ENCODE measurements around the gene IDH2. TPM values are rescaled to one million over a fixed set of nuclear protein-coding genes. Genes with fewer than 3 reads are reported as not detected.

Gene IDH2
- total and polyA plus RNA-seq, 2 of the 13 experiments (the other 11 are each of a cell fraction or from before 2014, with no cell fraction given), result 121 to 145 TPM

DNA sequence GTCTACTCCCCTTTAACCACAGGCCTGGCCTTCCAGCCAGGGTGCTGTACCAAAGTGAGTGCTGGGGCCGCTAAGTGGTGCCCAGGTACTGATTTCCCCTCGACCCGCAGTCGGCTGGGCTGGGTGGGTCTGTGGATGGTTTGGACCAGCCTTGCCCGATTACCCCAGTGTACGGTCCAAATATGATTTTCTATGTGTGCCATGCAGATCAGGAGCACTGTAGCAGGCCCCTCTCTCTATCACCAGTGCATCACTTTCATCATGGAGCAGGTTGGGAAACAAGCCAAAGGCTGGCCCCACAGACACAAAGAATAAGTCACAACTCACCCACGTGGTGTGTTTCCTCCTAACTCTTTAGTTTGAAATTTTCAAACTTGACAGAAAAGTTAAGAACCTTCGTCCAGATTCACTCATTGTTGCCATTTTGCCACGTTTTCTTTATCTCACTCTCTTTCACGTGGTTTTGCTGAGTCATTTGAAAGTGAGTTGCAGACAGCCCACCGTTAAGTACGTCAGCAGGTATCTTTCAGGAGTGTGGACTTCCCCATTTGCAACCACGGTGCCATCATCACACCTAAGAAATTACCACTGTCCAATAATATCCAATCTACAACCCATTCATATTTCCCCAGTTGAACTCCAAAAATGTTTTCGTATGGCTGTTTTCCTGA, 64.2 kb downstream of the IDH2 start (continued):
- TF ChIP-seq, protein P1, sequence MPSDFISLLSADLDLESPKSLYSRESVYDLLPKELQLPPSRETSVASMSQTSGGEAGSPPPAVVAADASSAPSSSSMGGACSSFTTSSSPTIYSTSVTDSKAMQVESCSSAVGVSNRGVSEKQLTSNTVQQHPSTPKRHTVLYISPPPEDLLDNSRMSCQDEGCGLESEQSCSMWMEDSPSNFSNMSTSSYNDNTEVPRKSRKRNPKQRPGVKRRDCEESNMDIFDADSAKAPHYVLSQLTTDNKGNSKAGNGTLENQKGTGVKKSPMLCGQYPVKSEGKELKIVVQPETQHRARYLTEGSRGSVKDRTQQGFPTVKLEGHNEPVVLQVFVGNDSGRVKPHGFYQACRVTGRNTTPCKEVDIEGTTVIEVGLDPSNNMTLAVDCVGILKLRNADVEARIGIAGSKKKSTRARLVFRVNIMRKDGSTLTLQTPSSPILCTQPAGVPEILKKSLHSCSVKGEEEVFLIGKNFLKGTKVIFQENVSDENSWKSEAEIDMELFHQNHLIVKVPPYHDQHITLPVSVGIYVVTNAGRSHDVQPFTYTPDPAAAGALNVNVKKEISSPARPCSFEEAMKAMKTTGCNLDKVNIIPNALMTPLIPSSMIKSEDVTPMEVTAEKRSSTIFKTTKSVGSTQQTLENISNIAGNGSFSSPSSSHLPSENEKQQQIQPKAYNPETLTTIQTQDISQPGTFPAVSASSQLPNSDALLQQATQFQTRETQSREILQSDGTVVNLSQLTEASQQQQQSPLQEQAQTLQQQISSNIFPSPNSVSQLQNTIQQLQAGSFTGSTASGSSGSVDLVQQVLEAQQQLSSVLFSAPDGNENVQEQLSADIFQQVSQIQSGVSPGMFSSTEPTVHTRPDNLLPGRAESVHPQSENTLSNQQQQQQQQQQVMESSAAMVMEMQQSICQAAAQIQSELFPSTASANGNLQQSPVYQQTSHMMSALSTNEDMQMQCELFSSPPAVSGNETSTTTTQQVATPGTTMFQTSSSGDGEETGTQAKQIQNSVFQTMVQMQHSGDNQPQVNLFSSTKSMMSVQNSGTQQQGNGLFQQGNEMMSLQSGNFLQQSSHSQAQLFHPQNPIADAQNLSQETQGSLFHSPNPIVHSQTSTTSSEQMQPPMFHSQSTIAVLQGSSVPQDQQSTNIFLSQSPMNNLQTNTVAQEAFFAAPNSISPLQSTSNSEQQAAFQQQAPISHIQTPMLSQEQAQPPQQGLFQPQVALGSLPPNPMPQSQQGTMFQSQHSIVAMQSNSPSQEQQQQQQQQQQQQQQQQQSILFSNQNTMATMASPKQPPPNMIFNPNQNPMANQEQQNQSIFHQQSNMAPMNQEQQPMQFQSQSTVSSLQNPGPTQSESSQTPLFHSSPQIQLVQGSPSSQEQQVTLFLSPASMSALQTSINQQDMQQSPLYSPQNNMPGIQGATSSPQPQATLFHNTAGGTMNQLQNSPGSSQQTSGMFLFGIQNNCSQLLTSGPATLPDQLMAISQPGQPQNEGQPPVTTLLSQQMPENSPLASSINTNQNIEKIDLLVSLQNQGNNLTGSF (CRISPR knock-in tag; IDR thresholded peaks at IDR 0.05), result no peak
- no peak for TF ChIP-seq SETDB1 (CRISPR knock-in tag; IDR thresholded peaks at IDR 0.05; ENCODE audit: borderline replicate concordance)
- no peak for TF ChIP-seq ZNF879 (CRISPR knock-in tag; IDR thresholded peaks at IDR 0.05)
- no peak for TF ChIP-seq ZNF883 (CRISPR knock-in tag; IDR thresholded peaks at IDR 0.05; ENCODE audit: not compliant biosample characterization)
- TF ChIP-seq, protein P2, sequence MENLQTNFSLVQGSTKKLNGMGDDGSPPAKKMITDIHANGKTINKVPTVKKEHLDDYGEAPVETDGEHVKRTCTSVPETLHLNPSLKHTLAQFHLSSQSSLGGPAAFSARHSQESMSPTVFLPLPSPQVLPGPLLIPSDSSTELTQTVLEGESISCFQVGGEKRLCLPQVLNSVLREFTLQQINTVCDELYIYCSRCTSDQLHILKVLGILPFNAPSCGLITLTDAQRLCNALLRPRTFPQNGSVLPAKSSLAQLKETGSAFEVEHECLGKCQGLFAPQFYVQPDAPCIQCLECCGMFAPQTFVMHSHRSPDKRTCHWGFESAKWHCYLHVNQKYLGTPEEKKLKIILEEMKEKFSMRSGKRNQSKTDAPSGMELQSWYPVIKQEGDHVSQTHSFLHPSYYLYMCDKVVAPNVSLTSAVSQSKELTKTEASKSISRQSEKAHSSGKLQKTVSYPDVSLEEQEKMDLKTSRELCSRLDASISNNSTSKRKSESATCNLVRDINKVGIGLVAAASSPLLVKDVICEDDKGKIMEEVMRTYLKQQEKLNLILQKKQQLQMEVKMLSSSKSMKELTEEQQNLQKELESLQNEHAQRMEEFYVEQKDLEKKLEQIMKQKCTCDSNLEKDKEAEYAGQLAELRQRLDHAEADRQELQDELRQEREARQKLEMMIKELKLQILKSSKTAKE (CRISPR knock-in tag; IDR thresholded peaks at IDR 0.05; ENCODE audit: borderline replicate concordance), result no peak
- TF ChIP-seq CC2D1A (CRISPR knock-in tag; IDR thresholded peaks at IDR 0.05), result no peak
- TF ChIP-seq, protein P3, sequence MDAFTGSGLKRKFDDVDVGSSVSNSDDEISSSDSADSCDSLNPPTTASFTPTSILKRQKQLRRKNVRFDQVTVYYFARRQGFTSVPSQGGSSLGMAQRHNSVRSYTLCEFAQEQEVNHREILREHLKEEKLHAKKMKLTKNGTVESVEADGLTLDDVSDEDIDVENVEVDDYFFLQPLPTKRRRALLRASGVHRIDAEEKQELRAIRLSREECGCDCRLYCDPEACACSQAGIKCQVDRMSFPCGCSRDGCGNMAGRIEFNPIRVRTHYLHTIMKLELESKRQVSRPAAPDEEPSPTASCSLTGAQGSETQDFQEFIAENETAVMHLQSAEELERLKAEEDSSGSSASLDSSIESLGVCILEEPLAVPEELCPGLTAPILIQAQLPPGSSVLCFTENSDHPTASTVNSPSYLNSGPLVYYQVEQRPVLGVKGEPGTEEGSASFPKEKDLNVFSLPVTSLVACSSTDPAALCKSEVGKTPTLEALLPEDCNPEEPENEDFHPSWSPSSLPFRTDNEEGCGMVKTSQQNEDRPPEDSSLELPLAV (CRISPR knock-in tag; conservative IDR thresholded peaks at IDR 0.05; ENCODE audit: low read depth), result no peak
- TF ChIP-seq SIN3A (IDR thresholded peaks at IDR 0.05; ENCODE audit: borderline replicate concordance, low read depth, low read length), result no peak
- no peak for TF ChIP-seq AHR (CRISPR knock-in tag; IDR thresholded peaks at IDR 0.05)
- no peak for TF ChIP-seq SP5 (CRISPR knock-in tag; IDR thresholded peaks at IDR 0.05; ENCODE audit: borderline replicate concordance, low read depth)
- no peak for TF ChIP-seq ZNF274 (CRISPR knock-in tag; IDR thresholded peaks at IDR 0.05)
- TF ChIP-seq, protein P4, sequence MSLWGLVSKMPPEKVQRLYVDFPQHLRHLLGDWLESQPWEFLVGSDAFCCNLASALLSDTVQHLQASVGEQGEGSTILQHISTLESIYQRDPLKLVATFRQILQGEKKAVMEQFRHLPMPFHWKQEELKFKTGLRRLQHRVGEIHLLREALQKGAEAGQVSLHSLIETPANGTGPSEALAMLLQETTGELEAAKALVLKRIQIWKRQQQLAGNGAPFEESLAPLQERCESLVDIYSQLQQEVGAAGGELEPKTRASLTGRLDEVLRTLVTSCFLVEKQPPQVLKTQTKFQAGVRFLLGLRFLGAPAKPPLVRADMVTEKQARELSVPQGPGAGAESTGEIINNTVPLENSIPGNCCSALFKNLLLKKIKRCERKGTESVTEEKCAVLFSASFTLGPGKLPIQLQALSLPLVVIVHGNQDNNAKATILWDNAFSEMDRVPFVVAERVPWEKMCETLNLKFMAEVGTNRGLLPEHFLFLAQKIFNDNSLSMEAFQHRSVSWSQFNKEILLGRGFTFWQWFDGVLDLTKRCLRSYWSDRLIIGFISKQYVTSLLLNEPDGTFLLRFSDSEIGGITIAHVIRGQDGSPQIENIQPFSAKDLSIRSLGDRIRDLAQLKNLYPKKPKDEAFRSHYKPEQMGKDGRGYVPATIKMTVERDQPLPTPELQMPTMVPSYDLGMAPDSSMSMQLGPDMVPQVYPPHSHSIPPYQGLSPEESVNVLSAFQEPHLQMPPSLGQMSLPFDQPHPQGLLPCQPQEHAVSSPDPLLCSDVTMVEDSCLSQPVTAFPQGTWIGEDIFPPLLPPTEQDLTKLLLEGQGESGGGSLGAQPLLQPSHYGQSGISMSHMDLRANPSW (CRISPR knock-in tag; IDR thresholded peaks at IDR 0.05; ENCODE audit: borderline replicate concordance), result no peak
- TF ChIP-seq KMT2B (CRISPR knock-in tag; IDR thresholded peaks at IDR 0.05), result no peak
- no peak for TF ChIP-seq TBX2 (CRISPR knock-in tag; IDR thresholded peaks at IDR 0.05; ENCODE audit: borderline replicate concordance)
- no peak for TF ChIP-seq NFKBIZ (CRISPR knock-in tag; IDR thresholded peaks at IDR 0.05)
- TF ChIP-seq, protein P5, sequence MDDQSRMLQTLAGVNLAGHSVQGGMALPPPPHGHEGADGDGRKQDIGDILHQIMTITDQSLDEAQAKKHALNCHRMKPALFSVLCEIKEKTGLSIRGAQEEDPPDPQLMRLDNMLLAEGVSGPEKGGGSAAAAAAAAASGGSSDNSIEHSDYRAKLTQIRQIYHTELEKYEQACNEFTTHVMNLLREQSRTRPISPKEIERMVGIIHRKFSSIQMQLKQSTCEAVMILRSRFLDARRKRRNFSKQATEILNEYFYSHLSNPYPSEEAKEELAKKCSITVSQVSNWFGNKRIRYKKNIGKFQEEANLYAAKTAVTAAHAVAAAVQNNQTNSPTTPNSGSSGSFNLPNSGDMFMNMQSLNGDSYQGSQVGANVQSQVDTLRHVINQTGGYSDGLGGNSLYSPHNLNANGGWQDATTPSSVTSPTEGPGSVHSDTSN (CRISPR knock-in tag; IDR thresholded peaks at IDR 0.05; ENCODE audit: borderline replicate concordance), result no peak
